NOMO-1 treated with DMSO at 0.1 percent for 48 hours (cell line): ENCODE data around the gene SSX4B.
"Not testable (repeated sequence)": the region's sequence is repeated elsewhere in the genome, so short reads cannot be mapped to it uniquely, and the experiment has no call there.

Experiments used
- DNase-seq: peaks from one replicate; lab custom pipeline; 2025; ENCODE audit not compliant: unreplicated experiment; lab: John Stamatoyannopoulos, UW

The SSX4B gene

GRCh38 chrX:48411860-48412259 is at the start of gene SSX4B:
SSX4B (minus strand) TSS chrX:48411960; CDS start chrX:48411372, 588 bp downstream.
- not testable (repeated sequence) for DNase-seq

- DNase-seq, result no peak
These were observed 48.8 kb upstream of the SSX4B start for GRCh38 chrX:48460606-48461005.

- no peak for DNase-seq
These were observed 48.3 kb upstream of the SSX4B start for GRCh38 chrX:48460031-48460430.

- no peak for DNase-seq
These were observed 47.7 kb upstream of the SSX4B start for GRCh38 chrX:48459483-48459882.

GRCh38 chrX:48458711-48459110 is 47.0 kb upstream of the SSX4B start:
- no peak for DNase-seq

GRCh38 chrX:48456628-48457331 is 45.0 kb upstream of the SSX4B start:
- no peak for DNase-seq

GRCh38 chrX:48451708-48452107 is 39.9 kb upstream of the SSX4B start:
- DNase-seq, result no peak

GRCh38 chrX:48450076-48450475 is 38.3 kb upstream of the SSX4B start:
- no peak for DNase-seq

GRCh38 chrX:48447201-48447600 is 35.4 kb upstream of the SSX4B start:
- DNase-seq, result not testable (repeated sequence)

- not testable (repeated sequence) for DNase-seq
These were observed 22.0 kb upstream of the SSX4B start for GRCh38 chrX:48433713-48434112.

GRCh38 chrX:48430166-48430565 is 18.4 kb upstream of the SSX4B start:
- DNase-seq, result not testable (repeated sequence)

GRCh38 chrX:48429606-48430005 is 17.8 kb upstream of the SSX4B start:
- DNase-seq, result not testable (repeated sequence)

- DNase-seq, result not testable (repeated sequence)
These were observed 15.4 kb upstream of the SSX4B start for GRCh38 chrX:48427027-48427716.

- not testable (repeated sequence) for DNase-seq
These were observed 13.9 kb downstream of the SSX4B start for GRCh38 chrX:48397825-48398224.

GRCh38 chrX:48396931-48397330 is 14.8 kb downstream of the SSX4B start:
- not testable (repeated sequence) for DNase-seq

- DNase-seq, result not testable (repeated sequence)
These were observed 28.5 kb downstream of the SSX4B start, which contains the start of gene SSX4 for GRCh38 chrX:48383239-48383638. SSX4 (plus strand) TSS chrX:48383539; CDS start chrX:48384054, 515 bp downstream.

- not testable (repeated sequence) for DNase-seq
These were observed 41.4 kb downstream of the SSX4B start for GRCh38 chrX:48370408-48370807.

GRCh38 chrX:48367717-48368408 is 43.9 kb downstream of the SSX4B start:
- not testable (repeated sequence) for DNase-seq

GRCh38 chrX:48359281-48359680 is 52.5 kb downstream of the SSX4B start:
- DNase-seq, result not testable (repeated sequence)

- no peak for DNase-seq
These were observed 54.1 kb downstream of the SSX4B start for GRCh38 chrX:48357681-48358080.

GRCh38 chrX:48356315-48357094 is 55.3 kb downstream of the SSX4B start, which contains the start of gene SSX3:
SSX3 (minus strand) TSS chrX:48356703; CDS start chrX:48355249, 1,454 bp downstream.
- not testable (repeated sequence) for DNase-seq
